Peyer's patch (tissue), 4 donors: ENCODE measurements around the gene SYCE3. TPM values are rescaled to one million over a fixed set of nuclear protein-coding genes. Genes with fewer than 3 reads are reported as not detected.

ENCODE experiments used
- DNase-seq, 3 donors: peaks; one replicate each; pipeline ENCODE4 v3.0.0-alpha.2; 2017 to 2019
- H3K27ac ChIP-seq, 4 donors: fragments of 200-600 bp; sonication (generic); one replicate each; pipeline ENCODE4 v1.5.1; 2016 to 2019
- H3K27me3 ChIP-seq, 2 donors: fragments of 200-600 bp; sonication (generic); one replicate each; pipeline ENCODE4 v1.5.1; 2019
- H3K36me3 ChIP-seq, 3 donors: fragments of 200-600 bp; sonication (generic); one replicate each; pipeline ENCODE4 v1.5.1; 2016 to 2019
- H3K4me1 ChIP-seq, 4 donors: fragments of 200-600 bp; sonication (generic); one replicate each; pipeline ENCODE4 v1.5.1; 2016 to 2019
- H3K4me3 ChIP-seq, 4 donors: fragments of 200-600 bp; sonication (generic); 1 replicate in 3 of 4; 2 replicates in 1 of 4; pipeline ENCODE4 v1.5.1; 2016 to 2019; ENCODE audit warnings: mild to moderate bottlenecking in 1 of 4
- H3K9me3 ChIP-seq, 4 donors: fragments of 200-600 bp; sonication (generic); one replicate each; pipeline ENCODE4 v1.5.1; 2016 to 2019; ENCODE audit warnings: mild to moderate bottlenecking in 1 of 4
- POLR2A ChIP-seq, 2 donors: fragments of 450-650 bp; IDR thresholded peaks; one replicate each; pipeline ENCODE4 v1.5.1; 2017; ENCODE audit warnings: antibody characterized with exemption in 2 of 2, mild to moderate bottlenecking in 2 of 2, moderate library complexity in 2 of 2
- total RNA-seq, 4 donors: library from RNA; depleted of rRNA; stranded (reverse); fragments of >200 nt; gene quantifications; one replicate each; pipeline ENCODE4 v1.1.0, GENCODE V29; 2016
- TF ChIP-seq, protein P1 (sequence below), 6 experiments: fragments of 450-650 bp in 4 of 6; fragments of 200-600 bp in 2 of 6; sonication (generic) in 1 of 6; IDR thresholded peaks; one replicate each; pipeline ENCODE4 v1.5.1; 2017 to 2019; ENCODE audit warnings: antibody characterized with exemption in 6 of 6, mild to moderate bottlenecking in 3 of 6, moderate library complexity in 1 of 6

SYCE3 gene
- total RNA-seq, 4 donors from 2014 or later, result not detected

DNA sequence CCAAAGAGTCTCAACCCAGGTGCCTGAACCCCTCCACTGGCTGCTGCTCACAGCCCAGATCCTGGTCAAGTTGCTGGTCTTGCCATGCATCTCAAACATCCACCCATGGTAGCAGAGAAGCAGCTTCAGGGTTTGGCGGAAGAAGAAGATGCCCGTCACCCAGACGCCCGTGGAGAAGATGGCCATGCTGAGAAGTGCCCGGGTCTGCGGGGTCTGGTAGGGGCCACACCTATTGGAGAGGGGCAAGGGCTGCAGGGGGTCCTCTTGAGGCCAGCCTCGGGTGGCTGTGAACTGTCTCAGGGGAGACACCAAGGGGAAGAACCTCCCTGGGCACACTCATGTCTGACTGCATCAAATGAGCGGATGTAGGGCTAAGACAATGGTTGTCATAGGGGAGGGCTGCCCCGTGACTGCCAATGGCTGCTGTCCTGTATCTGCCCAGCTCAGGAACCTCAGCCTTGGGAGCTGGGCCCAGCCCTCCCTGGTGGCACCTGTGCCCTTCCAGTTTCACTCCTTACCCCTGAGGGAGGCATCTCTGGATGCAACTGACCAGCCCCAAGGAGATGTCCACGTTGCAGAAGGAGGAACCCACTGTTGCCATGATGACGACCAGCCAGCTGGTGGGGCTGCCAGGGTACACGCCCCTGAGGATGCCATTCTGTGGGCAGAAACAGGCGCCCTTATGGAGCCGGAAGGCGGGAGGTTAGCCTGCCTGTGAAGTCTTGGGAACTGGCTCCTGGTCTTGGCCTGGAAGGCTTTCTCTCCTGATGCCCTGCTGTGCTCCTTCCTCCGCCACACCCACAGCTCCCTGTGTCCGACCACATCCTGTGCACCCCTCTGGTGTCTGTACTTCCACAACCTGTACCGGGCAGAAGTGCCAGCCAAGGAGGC is 14.3 kb upstream of the SYCE3 start:
- H3K9me3 ChIP-seq, result no peaks in the 10 kb centered on the region
- peaks cover 0 to 26% (median 3%) of the 10 kb centered on the region in 4 donors for H3K4me1 ChIP-seq
- H3K27ac ChIP-seq, result no peak overlapping the region
- no peak for DNase-seq
- no peak overlapping the region for H3K4me3 ChIP-seq
- H3K27me3 ChIP-seq, result no peaks in the 10 kb centered on the region
- peaks cover 0 to 6% (median 0%) of the 10 kb centered on the region in 3 donors for H3K36me3 ChIP-seq
- TF ChIP-seq, protein P1, sequence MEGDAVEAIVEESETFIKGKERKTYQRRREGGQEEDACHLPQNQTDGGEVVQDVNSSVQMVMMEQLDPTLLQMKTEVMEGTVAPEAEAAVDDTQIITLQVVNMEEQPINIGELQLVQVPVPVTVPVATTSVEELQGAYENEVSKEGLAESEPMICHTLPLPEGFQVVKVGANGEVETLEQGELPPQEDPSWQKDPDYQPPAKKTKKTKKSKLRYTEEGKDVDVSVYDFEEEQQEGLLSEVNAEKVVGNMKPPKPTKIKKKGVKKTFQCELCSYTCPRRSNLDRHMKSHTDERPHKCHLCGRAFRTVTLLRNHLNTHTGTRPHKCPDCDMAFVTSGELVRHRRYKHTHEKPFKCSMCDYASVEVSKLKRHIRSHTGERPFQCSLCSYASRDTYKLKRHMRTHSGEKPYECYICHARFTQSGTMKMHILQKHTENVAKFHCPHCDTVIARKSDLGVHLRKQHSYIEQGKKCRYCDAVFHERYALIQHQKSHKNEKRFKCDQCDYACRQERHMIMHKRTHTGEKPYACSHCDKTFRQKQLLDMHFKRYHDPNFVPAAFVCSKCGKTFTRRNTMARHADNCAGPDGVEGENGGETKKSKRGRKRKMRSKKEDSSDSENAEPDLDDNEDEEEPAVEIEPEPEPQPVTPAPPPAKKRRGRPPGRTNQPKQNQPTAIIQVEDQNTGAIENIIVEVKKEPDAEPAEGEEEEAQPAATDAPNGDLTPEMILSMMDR (IDR thresholded peaks at IDR 0.05), result no peak
- TF ChIP-seq POLR2A (IDR thresholded peaks at IDR 0.05), result no peak

DNA sequence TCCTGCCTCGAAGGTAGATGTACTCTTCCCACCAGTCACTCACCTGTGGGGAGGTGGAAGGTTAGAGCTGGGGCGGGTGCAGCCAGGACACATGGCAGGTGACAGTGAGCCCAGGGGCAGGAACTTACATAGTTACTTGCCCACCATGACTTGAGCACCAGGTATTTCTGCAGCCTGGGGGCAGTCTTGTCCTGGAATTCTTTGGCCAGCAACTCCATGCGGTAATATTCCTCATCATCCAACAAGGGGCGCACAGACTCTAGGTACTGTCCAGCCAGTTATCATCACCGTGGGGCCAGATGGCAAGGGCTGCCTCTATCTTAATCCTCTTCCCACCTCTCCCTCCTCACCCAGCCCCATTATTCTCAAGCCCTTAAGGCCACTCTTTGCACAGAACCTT is 13.4 kb upstream of the SYCE3 start:
- H3K27me3 ChIP-seq, result no peaks in the 10 kb centered on the region
- H3K36me3 ChIP-seq, result peaks cover 0 to 14% (median 0%) of the 10 kb centered on the region in 3 donors
- no peaks in the 10 kb centered on the region for H3K9me3 ChIP-seq
- no peak overlapping the region for H3K4me3 ChIP-seq
- H3K27ac ChIP-seq, result no peak overlapping the region
- peaks cover 0 to 16% (median 0%) of the 10 kb centered on the region in 4 donors for H3K4me1 ChIP-seq
- peak in 1 of 3 donors; percentile 55 for DNase-seq
- no peak for TF ChIP-seq POLR2A (IDR thresholded peaks at IDR 0.05)
- TF ChIP-seq, protein P1 (IDR thresholded peaks at IDR 0.05), result peak in 3 of 6 experiments; percentile 40 to 60 (median 53)

DNA sequence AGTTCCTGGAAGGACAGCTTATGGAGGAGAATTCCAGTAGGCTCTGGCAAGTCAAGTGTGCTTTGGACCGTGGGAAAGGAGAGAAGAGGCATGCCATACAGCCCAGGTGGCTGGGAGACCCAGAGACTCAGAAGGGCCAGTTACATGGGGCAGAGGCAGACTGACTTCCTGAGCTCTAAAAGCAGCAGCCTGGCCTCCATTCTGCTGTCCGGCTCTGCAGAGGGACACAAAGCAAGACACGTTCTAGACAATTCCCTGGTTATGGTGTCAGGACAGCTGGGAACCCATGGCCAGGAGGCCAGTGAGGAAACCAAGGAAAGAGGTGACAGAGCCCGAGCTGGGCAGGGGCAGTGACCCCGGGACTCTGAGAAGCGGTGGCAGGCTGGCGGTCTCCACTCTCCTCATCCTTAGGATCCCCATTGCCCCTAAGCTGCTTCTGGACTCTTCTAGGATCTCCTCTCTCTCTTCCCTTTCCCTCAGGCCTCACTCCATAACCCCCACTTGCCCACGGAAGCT is 12.8 kb upstream of the SYCE3 start:
- no peak for DNase-seq
- Histone ChIP-seq H3K27me3 (no peaks in the 10 kb centered on the region), H3K27ac (no peak overlapping the region), H3K4me1 (peaks cover 0 to 15% (median 0%) of the 10 kb centered on the region in 4 donors), H3K36me3 (peaks cover 0 to 20% (median 0%) of the 10 kb centered on the region in 3 donors), H3K9me3 (no peaks in the 10 kb centered on the region), H3K4me3 (no peak overlapping the region)
- TF ChIP-seq, protein P1 (IDR thresholded peaks at IDR 0.05), result no peak
- TF ChIP-seq POLR2A (IDR thresholded peaks at IDR 0.05), result no peak

DNA sequence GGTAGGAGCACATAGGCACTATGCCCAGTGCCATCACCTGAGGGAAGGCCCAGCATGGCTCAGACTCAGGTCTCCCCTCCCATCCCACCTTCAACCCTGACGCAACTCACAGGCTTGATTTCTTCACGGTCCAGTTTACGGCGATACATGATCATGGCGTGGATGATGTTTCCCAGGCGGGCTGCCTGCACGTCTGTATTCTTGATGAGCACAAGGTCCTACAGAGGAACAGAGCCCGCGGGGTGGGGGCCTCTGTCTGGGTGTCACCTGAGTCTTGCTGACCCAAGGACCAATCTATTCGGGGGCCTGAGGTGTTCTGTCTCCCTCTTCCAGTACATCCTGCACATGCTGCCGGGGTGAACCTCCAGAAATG is 11.7 kb upstream of the SYCE3 start:
- H3K27me3 ChIP-seq, result no peaks in the 10 kb centered on the region
- no peak for DNase-seq
- H3K36me3 ChIP-seq, result peaks cover 0 to 27% (median 0%) of the 10 kb centered on the region in 3 donors
- H3K4me1 ChIP-seq, result peaks cover 0 to 14% (median 0%) of the 10 kb centered on the region in 4 donors
- TF ChIP-seq POLR2A (IDR thresholded peaks at IDR 0.05), result no peak
- TF ChIP-seq, protein P1 (IDR thresholded peaks at IDR 0.05), result no peak
- H3K27ac ChIP-seq, result no peak overlapping the region
- no peaks in the 10 kb centered on the region for H3K9me3 ChIP-seq
- no peak overlapping the region for H3K4me3 ChIP-seq

DNA sequence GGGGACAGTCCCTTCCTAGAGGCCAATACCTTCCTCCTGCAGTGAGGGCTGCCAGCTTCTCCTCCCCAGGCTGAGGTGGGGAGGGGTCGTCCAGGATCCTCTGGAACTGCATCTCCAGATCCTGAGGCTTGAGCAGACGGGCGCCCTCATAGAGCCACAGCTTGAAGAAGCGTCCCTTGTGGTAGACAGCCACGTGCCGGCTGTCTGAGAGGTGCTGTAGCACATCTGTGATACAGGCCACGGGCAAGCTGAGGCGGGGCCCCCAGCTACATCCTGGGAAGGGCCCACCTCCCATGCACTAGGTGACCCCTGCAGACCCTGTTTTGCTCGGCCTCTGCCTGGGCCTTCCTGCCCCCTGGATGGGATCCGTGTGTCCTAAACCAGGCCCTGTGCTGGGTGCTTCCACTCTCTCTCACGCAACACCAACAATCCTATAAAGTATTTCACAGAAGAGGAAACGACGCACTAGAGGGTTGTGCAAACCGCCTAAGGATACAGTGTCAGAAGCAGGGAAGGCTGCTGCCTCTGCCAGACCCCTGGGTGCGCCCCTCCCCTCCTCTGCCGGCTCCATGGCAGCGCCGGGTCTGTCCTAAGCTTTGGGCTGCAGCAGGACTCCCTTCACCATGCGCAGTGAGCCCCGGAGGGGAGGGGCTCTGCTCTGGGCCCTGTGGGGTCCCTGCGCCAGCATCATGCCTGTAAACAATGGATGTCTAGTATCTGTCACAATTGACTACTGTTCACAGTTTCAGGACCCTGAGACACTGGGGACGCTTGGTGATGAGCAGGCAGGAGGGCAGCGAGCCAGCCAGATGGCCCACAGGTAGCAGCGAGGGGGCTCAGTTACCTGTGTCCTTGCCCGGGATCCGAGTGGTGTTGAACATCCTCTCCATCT is 11.0 kb upstream of the SYCE3 start:
- Histone ChIP-seq H3K9me3 (no peaks in the 10 kb centered on the region), H3K4me1 (peaks cover 0 to 8% (median 0%) of the 10 kb centered on the region in 4 donors), H3K27me3 (no peaks in the 10 kb centered on the region), H3K36me3 (peaks cover 0 to 27% (median 0%) of the 10 kb centered on the region in 3 donors), H3K4me3 (no peak overlapping the region), H3K27ac (no peak overlapping the region)
- TF ChIP-seq, protein P1 (IDR thresholded peaks at IDR 0.05), result no peak
- no peak for TF ChIP-seq POLR2A (IDR thresholded peaks at IDR 0.05)
- DNase-seq, result peak in 1 of 3 donors; percentile 39
